Tibial nerve (tissue), 4 donors: ENCODE results near the gene GADD45A.

Source experiments
- EP300 ChIP-seq, 2 donors: sonication (generic); formaldehyde crosslinking; IDR thresholded peaks; one replicate each; pipeline ENCODE4 v1.6.1; 2017; ENCODE audit warnings: antibody characterized with exemption in 2 of 2, mild to moderate bottlenecking in 1 of 2
- POLR2A ChIP-seq, 2 donors: fragments of 450-650 bp; IDR thresholded peaks; one replicate each; pipeline ENCODE4 v1.6.1; 2017; ENCODE audit warnings: antibody characterized with exemption in 2 of 2, mild to moderate bottlenecking in 2 of 2, moderate library complexity in 2 of 2
- TF ChIP-seq, protein P1 (sequence below), 5 experiments: fragments of 200-600 bp in 3 of 5; fragments of 450-650 bp in 2 of 5; sonication (generic) in 3 of 5; IDR thresholded peaks; one replicate each; pipeline ENCODE4 v1.5.1; 2016 to 2019; ENCODE audit warnings: antibody characterized with exemption in 5 of 5, mild to moderate bottlenecking in 3 of 5, moderate library complexity in 2 of 5

DNA sequence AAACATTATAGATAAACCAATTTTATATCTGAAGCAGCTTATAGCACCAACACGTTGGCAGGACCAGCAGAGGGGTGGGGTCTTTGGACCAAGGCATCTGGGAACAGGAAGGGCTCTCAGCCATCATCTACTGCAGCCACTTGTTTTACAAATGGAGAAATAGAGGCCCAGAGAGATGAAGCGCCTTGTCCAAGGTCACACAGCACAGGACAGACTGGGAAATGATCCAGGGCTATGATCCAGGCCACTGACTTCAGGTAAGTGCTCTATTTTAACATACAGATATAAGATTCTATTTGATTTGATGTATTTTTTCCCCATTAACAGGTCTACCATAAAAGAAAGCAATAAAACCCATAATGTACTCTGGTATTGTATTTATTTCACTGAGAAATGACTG, 16.9 kb downstream of the GADD45A start:
- TF ChIP-seq, protein P1, sequence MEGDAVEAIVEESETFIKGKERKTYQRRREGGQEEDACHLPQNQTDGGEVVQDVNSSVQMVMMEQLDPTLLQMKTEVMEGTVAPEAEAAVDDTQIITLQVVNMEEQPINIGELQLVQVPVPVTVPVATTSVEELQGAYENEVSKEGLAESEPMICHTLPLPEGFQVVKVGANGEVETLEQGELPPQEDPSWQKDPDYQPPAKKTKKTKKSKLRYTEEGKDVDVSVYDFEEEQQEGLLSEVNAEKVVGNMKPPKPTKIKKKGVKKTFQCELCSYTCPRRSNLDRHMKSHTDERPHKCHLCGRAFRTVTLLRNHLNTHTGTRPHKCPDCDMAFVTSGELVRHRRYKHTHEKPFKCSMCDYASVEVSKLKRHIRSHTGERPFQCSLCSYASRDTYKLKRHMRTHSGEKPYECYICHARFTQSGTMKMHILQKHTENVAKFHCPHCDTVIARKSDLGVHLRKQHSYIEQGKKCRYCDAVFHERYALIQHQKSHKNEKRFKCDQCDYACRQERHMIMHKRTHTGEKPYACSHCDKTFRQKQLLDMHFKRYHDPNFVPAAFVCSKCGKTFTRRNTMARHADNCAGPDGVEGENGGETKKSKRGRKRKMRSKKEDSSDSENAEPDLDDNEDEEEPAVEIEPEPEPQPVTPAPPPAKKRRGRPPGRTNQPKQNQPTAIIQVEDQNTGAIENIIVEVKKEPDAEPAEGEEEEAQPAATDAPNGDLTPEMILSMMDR (IDR thresholded peaks at IDR 0.05), result no peak
- TF ChIP-seq POLR2A (IDR thresholded peaks at IDR 0.05) (no peak), EP300 (IDR thresholded peaks at IDR 0.05) (no peak)
